Body of pancreas (tissue), 4 donors: ENCODE results near the gene USF2.

Experiments
- POLR2A ChIP-seq, 3 donors: fragments of 450-650 bp; IDR thresholded peaks; one replicate each; pipeline ENCODE4 v1.6.1; 2016; ENCODE audit warnings: antibody characterized with exemption in 3 of 3, mild to moderate bottlenecking in 2 of 3
- TF ChIP-seq, protein P1 (sequence below), 7 experiments: fragments of 450-650 bp in 4 of 7; fragments of 200-600 bp in 3 of 7; sonication (generic) in 3 of 7; IDR thresholded peaks; one replicate each; pipeline ENCODE4 v1.5.1; 2016 to 2019; ENCODE audit warnings: antibody characterized with exemption in 7 of 7

DNA sequence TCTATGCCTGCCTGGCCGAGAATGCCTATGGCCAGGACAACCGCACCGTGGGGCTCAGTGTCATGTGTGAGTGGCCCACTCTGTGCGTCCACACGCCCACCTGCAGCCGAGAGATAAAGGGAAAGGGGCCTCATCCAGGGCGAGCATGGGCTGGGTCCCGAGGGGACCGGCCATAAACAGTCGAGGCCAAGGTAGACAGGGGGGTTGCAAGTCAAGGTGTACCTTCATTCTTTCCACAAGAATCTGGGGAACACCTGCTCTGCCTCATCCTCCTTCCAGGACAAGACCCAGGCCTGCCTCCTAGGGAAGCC is 31.5 kb downstream of the USF2 start:
- no peak for TF ChIP-seq POLR2A (IDR thresholded peaks at IDR 0.05)
- TF ChIP-seq, protein P1, sequence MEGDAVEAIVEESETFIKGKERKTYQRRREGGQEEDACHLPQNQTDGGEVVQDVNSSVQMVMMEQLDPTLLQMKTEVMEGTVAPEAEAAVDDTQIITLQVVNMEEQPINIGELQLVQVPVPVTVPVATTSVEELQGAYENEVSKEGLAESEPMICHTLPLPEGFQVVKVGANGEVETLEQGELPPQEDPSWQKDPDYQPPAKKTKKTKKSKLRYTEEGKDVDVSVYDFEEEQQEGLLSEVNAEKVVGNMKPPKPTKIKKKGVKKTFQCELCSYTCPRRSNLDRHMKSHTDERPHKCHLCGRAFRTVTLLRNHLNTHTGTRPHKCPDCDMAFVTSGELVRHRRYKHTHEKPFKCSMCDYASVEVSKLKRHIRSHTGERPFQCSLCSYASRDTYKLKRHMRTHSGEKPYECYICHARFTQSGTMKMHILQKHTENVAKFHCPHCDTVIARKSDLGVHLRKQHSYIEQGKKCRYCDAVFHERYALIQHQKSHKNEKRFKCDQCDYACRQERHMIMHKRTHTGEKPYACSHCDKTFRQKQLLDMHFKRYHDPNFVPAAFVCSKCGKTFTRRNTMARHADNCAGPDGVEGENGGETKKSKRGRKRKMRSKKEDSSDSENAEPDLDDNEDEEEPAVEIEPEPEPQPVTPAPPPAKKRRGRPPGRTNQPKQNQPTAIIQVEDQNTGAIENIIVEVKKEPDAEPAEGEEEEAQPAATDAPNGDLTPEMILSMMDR (IDR thresholded peaks at IDR 0.05) = no peak
